ENCODE results near the gene CBLB. TPM values are rescaled to one million over a fixed set of nuclear protein-coding genes. Genes with fewer than 3 reads are reported as not detected.

The CBLB gene
- total and polyA plus RNA-seq, 9 of the 15 experiments (the other 6 are each of a cell fraction or from before 2014, with no cell fraction given): 1.8 to 8.1 (median 5.3) TPM

DNA sequence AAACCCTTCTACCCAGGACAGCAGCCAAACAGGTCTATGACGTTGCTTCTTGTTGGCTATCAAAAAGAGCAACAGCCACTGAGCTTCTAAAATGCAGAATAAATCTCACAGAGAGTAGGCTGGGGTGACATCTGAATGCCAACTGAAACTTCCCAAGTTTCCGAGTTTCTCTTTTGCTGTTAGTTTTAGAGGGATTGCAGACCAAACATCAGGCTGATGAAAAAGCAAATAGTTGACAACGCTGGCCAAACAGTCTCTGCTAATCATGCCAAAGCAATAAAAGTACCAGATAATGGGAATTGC lies 670 bp upstream of the CBLB start:
- intact Hi-C loops (cut with micrococcal nuclease) (no loop called here), in situ Hi-C loops (cut with MboI) (no loop called here)
- H3K9me1 ChIP-seq (ENCODE audit: control insufficient read depth, insufficient read depth, low read length): no peaks in the 10 kb centered on the region
- ChIA-PET POLR2A (interaction anchor here (0.7 to 1.9 kb wide), 3 partner anchors 8 to 69 kb away, joined by 3 to 10 read pairs (median 3); no protein-coding TSS in a partner anchor), CTCF (ENCODE audit: low intra/inter-chr PET ratio) (no interaction called here)
- H3K36me3 ChIP-seq (ENCODE audit: control insufficient read depth, insufficient read depth, low read length): no peaks in the 10 kb centered on the region; the same call in 2 of the 3 replicates
- H3K27me3 ChIP-seq (ENCODE audit: control insufficient read depth in 2 of 2, insufficient read depth in 2 of 2, low read length in 2 of 2): no peaks in the 10 kb centered on the region
- BruUV-seq (replicated peaks): TSS peak; percentile 77
- H3K4me2 ChIP-seq (ENCODE audit: insufficient read depth, low read length): peak overlapping the region; percentile 88
- FAIRE-seq (no peak), DNase-seq (ENCODE audit: extremely low read depth in 1 of 4, low spot score in 3 of 4) (no peak), ATAC-seq (no peak)
- peak overlapping the region; percentile 100 for H2AFZ ChIP-seq (ENCODE audit: low read depth, low read length)
- peak overlapping the region; percentile 25 for H3K27ac ChIP-seq (ENCODE audit: extremely low read depth, low read depth, low read length)
- no peaks in the 10 kb centered on the region for H4K20me1 ChIP-seq (replicated peaks; ENCODE audit: control insufficient read depth, insufficient read depth, low read length)
- peaks cover 8 to 10% of the 10 kb centered on the region in 2 experiments; a peak in 4 of 5 replicates for H3K4me1 ChIP-seq (replicated peaks in 1 of 2; ENCODE audit: control insufficient read depth in 2 of 2, insufficient read depth in 2 of 2, low read length in 2 of 2)
- peaks cover 12% of the 10 kb centered on the region for H3K79me2 ChIP-seq (ENCODE audit: control insufficient read depth, insufficient read depth, low read length)
- H3K9me3 ChIP-seq (replicated peaks; ENCODE audit: control insufficient read depth, insufficient read depth, low read depth, low read length): no peaks in the 10 kb centered on the region
- peak overlapping the region; percentile 76 for H3K4me3 ChIP-seq
- peak overlapping the region; percentile 63 to 86; a peak in 3 of 4 replicates for H3K9ac ChIP-seq (ENCODE audit: insufficient read depth in 1 of 2, low read depth in 2 of 2, low read length in 2 of 2)
- 0% methylated on average over 3 of the region's 3 CpGs for WGBS (ENCODE audit: insufficient coverage, low coverage, missing lambda C conversion rate)
- TF ChIP-seq MEIS2 (IDR thresholded peaks at IDR 0.05; ENCODE audit: partially characterized antibody): peak; percentile 26
- no peak for TF ChIP-seq TSC22D4 (tag; IDR thresholded peaks at IDR 0.05)
- no peak for TF ChIP-seq ZNF668 (CRISPR knock-in tag; IDR thresholded peaks at IDR 0.05)
- TF ChIP-seq DDX20 (tag; IDR thresholded peaks at IDR 0.05; ENCODE audit: low read depth): no peak
- TF ChIP-seq GABPA (tag; conservative IDR thresholded peaks at IDR 0.05; ENCODE audit: low read depth): peak; percentile 8; the same call in 1 of the 2 replicates
- TF ChIP-seq CBX3 (IDR thresholded peaks at IDR 0.05; ENCODE audit: borderline replicate concordance in 1 of 2, low read length in 2 of 2): no peak
- TF ChIP-seq, protein P1, sequence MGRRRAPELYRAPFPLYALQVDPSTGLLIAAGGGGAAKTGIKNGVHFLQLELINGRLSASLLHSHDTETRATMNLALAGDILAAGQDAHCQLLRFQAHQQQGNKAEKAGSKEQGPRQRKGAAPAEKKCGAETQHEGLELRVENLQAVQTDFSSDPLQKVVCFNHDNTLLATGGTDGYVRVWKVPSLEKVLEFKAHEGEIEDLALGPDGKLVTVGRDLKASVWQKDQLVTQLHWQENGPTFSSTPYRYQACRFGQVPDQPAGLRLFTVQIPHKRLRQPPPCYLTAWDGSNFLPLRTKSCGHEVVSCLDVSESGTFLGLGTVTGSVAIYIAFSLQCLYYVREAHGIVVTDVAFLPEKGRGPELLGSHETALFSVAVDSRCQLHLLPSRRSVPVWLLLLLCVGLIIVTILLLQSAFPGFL (CRISPR knock-in tag; IDR thresholded peaks at IDR 0.05): no peak
- TF ChIP-seq RCOR1 (IDR thresholded peaks at IDR 0.05; ENCODE audit: borderline replicate concordance in 1 of 2, low read depth in 2 of 2, low read length in 2 of 2): no peak
- TF ChIP-seq GABPB1 (CRISPR knock-in tag; IDR thresholded peaks at IDR 0.05): 0 out of 2 replicates have a peak, but pooled peaks have one; percentile 10
- 0 out of 2 replicates have a peak, but pooled peaks have one; percentile 49 for TF ChIP-seq EHMT2 (IDR thresholded peaks at IDR 0.05)
- TF ChIP-seq POLR2A (conservative IDR thresholded peaks at IDR 0.05): no peak
- TF ChIP-seq, protein P2, sequence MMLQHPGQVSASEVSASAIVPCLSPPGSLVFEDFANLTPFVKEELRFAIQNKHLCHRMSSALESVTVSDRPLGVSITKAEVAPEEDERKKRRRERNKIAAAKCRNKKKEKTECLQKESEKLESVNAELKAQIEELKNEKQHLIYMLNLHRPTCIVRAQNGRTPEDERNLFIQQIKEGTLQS (IDR thresholded peaks at IDR 0.05): no peak
- TF ChIP-seq, protein P2 (CRISPR knock-in tag; conservative IDR thresholded peaks at IDR 0.05): no peak
- no peak for TF ChIP-seq DPF2 (IDR thresholded peaks at IDR 0.05)
- no peak for TF ChIP-seq ILK (tag; IDR thresholded peaks at IDR 0.05; ENCODE audit: borderline replicate concordance, low read depth)
- no peak for TF ChIP-seq TCF3 (CRISPR knock-in tag; IDR thresholded peaks at IDR 0.05)
- no peak for TF ChIP-seq POLR2G (IDR thresholded peaks at IDR 0.05; ENCODE audit: low read depth, low read length)
- TF ChIP-seq ZNF431 (CRISPR knock-in tag; IDR thresholded peaks at IDR 0.05): no peak
- TF ChIP-seq ZNF561 (CRISPR knock-in tag; conservative IDR thresholded peaks at IDR 0.05): no peak
- no peak for TF ChIP-seq TEAD1 (CRISPR knock-in tag; IDR thresholded peaks at IDR 0.05)
- TF ChIP-seq RBM34 (IDR thresholded peaks at IDR 0.05; ENCODE audit: borderline replicate concordance, insufficient read depth, low read length): no peak
- no peak for TF ChIP-seq TBL1XR1 (IDR thresholded peaks at IDR 0.05; ENCODE audit: low read length in 2 of 2)
- TF ChIP-seq PPARD (CRISPR knock-in tag; IDR thresholded peaks at IDR 0.05): no peak
- TF ChIP-seq HMGN3 (IDR thresholded peaks at IDR 0.05; ENCODE audit: borderline replicate concordance, extremely low read depth, insufficient read length, low read depth, low read length): no peak
- TF ChIP-seq ZNF282 (CRISPR knock-in tag; IDR thresholded peaks at IDR 0.05): no peak

All from K562 (cell line).